Activated T-helper 1 cell treated with anti-CD3 and anti-CD28 coated beads, Interleukin-2, amount 50 U/mL, for 16 hours (primary cell): Measurements from ENCODE around the gene CIC.

ENCODE experiments used
- DNase-seq, 2 donors: peaks; one replicate each; pipeline ENCODE4 v3.0.0-alpha.2; 2020; ENCODE audit warnings: low read depth in 1 of 2, low spot score in 1 of 2

The CIC gene

GRCh38 chr19:42275103-42275502, 6.1 kb downstream of the CIC start:
- DNase-seq = no peak

- no peak for DNase-seq
Measured at GRCh38 chr19:42275517-42275916, 6.5 kb downstream of the CIC start.

GRCh38 chr19:42276284-42276683, 7.2 kb downstream of the CIC start:
- DNase-seq = no peak

GRCh38 chr19:42276821-42277220, 7.8 kb downstream of the CIC start:
- DNase-seq = no peak

GRCh38 chr19:42277821-42278451, 8.9 kb downstream of the CIC start:
- no peak for DNase-seq

- DNase-seq = no peak
Measured at GRCh38 chr19:42278452-42279154, 9.6 kb downstream of the CIC start.

- no peak for DNase-seq
Measured at GRCh38 chr19:42279155-42279901, 10.3 kb downstream of the CIC start.

GRCh38 chr19:42279902-42280814, 11.1 kb downstream of the CIC start:
- peak; percentile 62 to 76 for DNase-seq

GRCh38 chr19:42280815-42281145, 11.7 kb downstream of the CIC start:
- no peak for DNase-seq

GRCh38 chr19:42281146-42281826, 12.2 kb downstream of the CIC start:
- DNase-seq = no peak

- no peak for DNase-seq
Measured at GRCh38 chr19:42281827-42282762, 13.0 kb downstream of the CIC start.

GRCh38 chr19:42282819-42283187, 13.8 kb downstream of the CIC start:
- DNase-seq = no peak

- peak; percentile 91 to 95 for DNase-seq
Measured at GRCh38 chr19:42283188-42284065, 14.4 kb downstream of the CIC start.

- peak; percentile 52 to 68 for DNase-seq
Measured at GRCh38 chr19:42284066-42284501, 15.0 kb downstream of the CIC start.

GRCh38 chr19:42284591-42285341, 15.7 kb downstream of the CIC start:
- DNase-seq = no peak

- no peak for DNase-seq
Measured at GRCh38 chr19:42285541-42285941, 16.5 kb downstream of the CIC start.

GRCh38 chr19:42285988-42286348, 16.9 kb downstream of the CIC start:
- DNase-seq = no peak
